Activated gamma-delta T cell treated with anti-CD3 and anti-CD28 coated beads, Interleukin-2, amount 50 U/mL, for 16 hours (primary cell): Measurements from ENCODE around the gene EGR1.
"Not testable (repeated sequence)": the region's sequence is repeated elsewhere in the genome, so short reads cannot be mapped to it uniquely, and the experiment has no call there.

ENCODE experiments used
- DNase-seq: peaks from one replicate; pipeline ENCODE4 v3.0.0-alpha.2; 2020; ENCODE audit warnings: low read depth

Gene EGR1

DNA sequence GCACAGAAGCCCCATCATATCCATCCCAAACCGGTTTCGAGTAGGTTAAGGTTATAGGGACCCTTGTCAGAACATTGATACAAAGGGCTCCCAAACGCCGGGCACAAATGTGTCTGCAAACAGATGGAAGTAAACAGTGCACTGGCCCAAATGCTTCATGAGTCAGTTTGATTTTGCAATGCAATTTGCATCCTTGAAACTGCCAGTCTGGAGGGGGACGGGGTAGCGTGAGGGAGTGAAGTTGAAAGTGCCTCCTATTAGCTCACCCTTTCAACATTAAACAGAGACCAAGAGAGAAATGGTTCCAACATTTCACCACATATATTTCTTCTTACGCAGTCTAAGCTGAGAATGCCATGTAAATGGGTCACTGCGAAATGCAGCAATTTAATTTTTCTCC lies 42.2 kb downstream of the EGR1 start:
- not testable (repeated sequence) for DNase-seq

GRCh38 chr5:138508958-138509357 lies 43.7 kb downstream of the EGR1 start:
- no peak for DNase-seq

DNA sequence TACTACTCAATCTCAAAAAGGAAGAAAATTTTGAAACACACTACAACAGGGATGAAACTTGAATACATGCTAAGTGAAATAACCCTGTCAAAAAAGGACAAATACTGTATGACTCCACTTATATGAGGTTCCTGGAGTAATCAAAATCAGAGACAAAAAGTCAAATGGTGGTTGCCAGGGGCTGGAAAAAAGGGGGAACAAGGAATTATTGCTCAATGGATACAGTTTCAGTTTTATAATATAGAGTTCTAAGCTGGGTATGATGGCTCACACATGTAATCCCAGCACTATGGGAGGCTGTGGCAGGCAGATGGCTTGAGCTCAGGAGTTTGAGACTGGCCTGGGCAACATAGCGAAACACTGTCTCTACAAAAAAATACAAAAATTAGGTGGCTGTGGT lies 48.7 kb downstream of the EGR1 start:
- no peak for DNase-seq

DNA sequence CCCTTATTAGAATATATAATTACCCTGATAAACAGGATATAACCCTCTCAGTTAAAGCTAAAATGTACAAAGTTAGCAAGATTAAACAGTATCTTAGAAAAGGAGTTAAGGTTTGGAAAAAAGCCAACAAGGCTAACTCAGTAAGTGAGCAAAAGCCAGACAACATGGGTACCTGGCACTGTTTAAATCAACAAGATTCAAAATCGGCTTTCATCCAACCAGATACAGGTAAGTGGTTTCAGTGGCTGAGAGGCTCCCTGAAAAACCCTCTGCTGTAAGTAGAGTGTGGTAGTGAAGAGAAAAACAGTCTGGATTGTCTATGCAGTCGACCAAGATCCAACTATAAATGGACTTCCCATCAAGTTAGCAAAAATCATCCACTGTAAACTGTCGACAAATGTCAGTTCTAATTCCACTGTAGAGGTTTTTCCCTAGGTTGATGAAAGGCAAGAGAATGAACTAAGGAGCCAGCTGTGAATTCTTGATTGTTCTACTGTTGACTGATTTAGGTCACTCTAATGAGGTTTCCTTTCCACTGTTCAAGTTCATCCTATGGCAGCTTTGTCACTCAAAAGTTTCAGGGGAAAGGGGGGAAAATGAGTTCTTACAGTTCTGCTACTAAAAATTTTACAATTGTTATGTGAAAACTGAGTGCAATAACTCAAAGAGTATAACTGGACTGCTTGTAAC lies 50.4 kb downstream of the EGR1 start:
- no peak for DNase-seq

DNA sequence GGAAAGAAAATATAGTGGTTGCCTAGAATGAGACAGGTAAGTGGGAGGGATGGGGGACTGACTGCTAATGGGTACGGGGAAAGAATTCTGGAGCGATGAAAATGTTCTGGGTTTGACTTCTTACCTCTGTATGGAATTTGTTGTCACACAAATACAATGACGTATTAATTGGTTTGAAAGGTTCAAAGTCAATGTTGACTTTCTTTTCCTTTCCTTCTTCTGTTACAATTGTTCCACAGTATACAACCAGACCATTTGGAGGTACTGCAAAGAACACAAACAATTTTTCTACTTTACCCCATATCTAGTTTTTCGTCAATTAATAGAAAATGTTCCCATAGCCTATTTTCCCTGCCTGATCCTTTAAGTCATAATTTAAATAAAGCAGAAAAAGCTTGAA lies 52.2 kb downstream of the EGR1 start:
- no peak for DNase-seq
